Smooth muscle cell (in vitro differentiated cells): ENCODE measurements around the gene GAPVD1. TPM values are rescaled to one million over a fixed set of nuclear protein-coding genes. Genes with fewer than 3 reads are reported as not detected.

ENCODE experiments used
- DNase-seq: peaks from one replicate; lab custom pipeline; 2025; ENCODE audit not compliant: unreplicated experiment; lab: John Stamatoyannopoulos, UW
- H2AFZ ChIP-seq: fragments of 200-600 bp; sonication (generic); 2 replicates; pipeline ENCODE4 v1.6.0; 2016; ENCODE audit warnings: antibody characterized with exemption, low read depth, mild to moderate bottlenecking
- H3F3A ChIP-seq: fragments of 200-600 bp; sonication (generic); 2 replicates; pipeline ENCODE4 v1.6.0; 2017; ENCODE audit warnings: antibody characterized with exemption, low read depth
- H3K27ac ChIP-seq: fragments of 200-600 bp; sonication (generic); 2 replicates; pipeline ENCODE4 v1.5.1; 2016; ENCODE audit warnings: low read depth, mild to moderate bottlenecking
- H3K27me3 ChIP-seq: fragments of 200-600 bp; sonication (generic); 2 replicates; pipeline ENCODE4 v1.6.1; 2016; ENCODE audit warnings: low read depth, mild to moderate bottlenecking
- H3K36me3 ChIP-seq: fragments of 200-600 bp; sonication (generic); 2 replicates; pipeline ENCODE4 v1.5.1; 2016; ENCODE audit warnings: low read depth
- H3K4me1 ChIP-seq: fragments of 200-600 bp; sonication (generic); 2 replicates; pipeline ENCODE4 v1.5.1; 2016; ENCODE audit warnings: low read depth
- H3K4me2 ChIP-seq: fragments of 200-600 bp; sonication (generic); 2 replicates; pipeline ENCODE4 v1.6.0; 2016; ENCODE audit warnings: mild to moderate bottlenecking
- H3K4me3 ChIP-seq: fragments of 200-600 bp; sonication (generic); 2 replicates; pipeline ENCODE4 v1.5.1; 2016; ENCODE audit warnings: mild to moderate bottlenecking
- H3K79me2 ChIP-seq: fragments of 200-600 bp; sonication (generic); 2 replicates; pipeline ENCODE4 v1.6.0; 2016; ENCODE audit warnings: low read depth, mild to moderate bottlenecking
- H3K9ac ChIP-seq: fragments of 200-600 bp; sonication (generic); 2 replicates; pipeline ENCODE4 v1.6.0; 2016; ENCODE audit warnings: low read depth
- H3K9me3 ChIP-seq: fragments of 200-600 bp; sonication (generic); replicated peaks from 2 replicates; pipeline ENCODE4 v1.5.1; 2016; ENCODE audit warnings: low read depth
- H4K20me1 ChIP-seq: fragments of 200-600 bp; sonication (generic); 2 replicates; pipeline ENCODE4 v1.6.0; 2016; ENCODE audit warnings: low read depth
- WGBS: methylation state at CpG from one replicate; pipeline ENCODE4 v1.1.7; 2016; ENCODE audit warnings: low lambda C conversion rate; 5-methylcytosine and 5-hydroxymethylcytosine counted together
- polyA plus RNA-seq: library from polyadenylated mRNA; unstranded; fragments of >200 nt; fragmentation: Nextera tagmentation; extraction: Ambion mirVana; gene quantifications from 2 replicates; pipeline ENCODE4 v1.2.1, GENCODE V29; 2016
- total RNA-seq: library from RNA; depleted of rRNA; stranded (reverse); fragments of >200 nt; gene quantifications from 2 replicates; pipeline ENCODE4 v1.2.3, GENCODE V29; 2014
- TF ChIP-seq, protein P1 (sequence below): fragments of 200-600 bp; sonication (generic); IDR thresholded peaks from 2 replicates; pipeline ENCODE4 v1.5.1; 2017; ENCODE audit warnings: borderline replicate concordance, mild to moderate bottlenecking, antibody characterized with exemption; ENCODE audit not compliant: insufficient read depth, poor library complexity, severe bottlenecking

The GAPVD1 gene
- total and polyA plus RNA-seq, 2 experiments from 2014 or later = 22.3 to 56.4 TPM

- TF ChIP-seq, protein P1, sequence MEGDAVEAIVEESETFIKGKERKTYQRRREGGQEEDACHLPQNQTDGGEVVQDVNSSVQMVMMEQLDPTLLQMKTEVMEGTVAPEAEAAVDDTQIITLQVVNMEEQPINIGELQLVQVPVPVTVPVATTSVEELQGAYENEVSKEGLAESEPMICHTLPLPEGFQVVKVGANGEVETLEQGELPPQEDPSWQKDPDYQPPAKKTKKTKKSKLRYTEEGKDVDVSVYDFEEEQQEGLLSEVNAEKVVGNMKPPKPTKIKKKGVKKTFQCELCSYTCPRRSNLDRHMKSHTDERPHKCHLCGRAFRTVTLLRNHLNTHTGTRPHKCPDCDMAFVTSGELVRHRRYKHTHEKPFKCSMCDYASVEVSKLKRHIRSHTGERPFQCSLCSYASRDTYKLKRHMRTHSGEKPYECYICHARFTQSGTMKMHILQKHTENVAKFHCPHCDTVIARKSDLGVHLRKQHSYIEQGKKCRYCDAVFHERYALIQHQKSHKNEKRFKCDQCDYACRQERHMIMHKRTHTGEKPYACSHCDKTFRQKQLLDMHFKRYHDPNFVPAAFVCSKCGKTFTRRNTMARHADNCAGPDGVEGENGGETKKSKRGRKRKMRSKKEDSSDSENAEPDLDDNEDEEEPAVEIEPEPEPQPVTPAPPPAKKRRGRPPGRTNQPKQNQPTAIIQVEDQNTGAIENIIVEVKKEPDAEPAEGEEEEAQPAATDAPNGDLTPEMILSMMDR = no peak
- Histone ChIP-seq H4K20me1 (no peaks in the 10 kb centered on the region), H2AFZ (no peak overlapping the region), H3K27me3 (no peaks in the 10 kb centered on the region), H3K9me3 (no peaks in the 10 kb centered on the region), H3K27ac (no peak overlapping the region), H3K4me3 (no peak overlapping the region), H3K79me2 (no peaks in the 10 kb centered on the region), H3K4me1 (peaks cover 20% of the 10 kb centered on the region), H3K4me2 (no peak overlapping the region), H3K36me3 (peaks cover 8% of the 10 kb centered on the region), H3K9ac (no peak overlapping the region), H3F3A (no peaks in the 10 kb centered on the region)
- 94% methylated on average over 4 of the region's 4 CpGs for WGBS
- DNase-seq = no peak
Measured at GRCh38 chr9:125341566-125341965, 79.9 kb downstream of the GAPVD1 start.

- Histone ChIP-seq H3K27me3 (no peaks in the 10 kb centered on the region), H3F3A (no peaks in the 10 kb centered on the region), H3K4me1 (peaks cover 20% of the 10 kb centered on the region), H2AFZ (no peak overlapping the region), H3K27ac (no peak overlapping the region), H3K36me3 (peaks cover 11% of the 10 kb centered on the region), H3K79me2 (no peaks in the 10 kb centered on the region), H3K4me2 (no peak overlapping the region), H3K4me3 (no peak overlapping the region), H4K20me1 (no peaks in the 10 kb centered on the region), H3K9me3 (no peaks in the 10 kb centered on the region), H3K9ac (no peak overlapping the region)
- TF ChIP-seq, protein P1 = no peak
- DNase-seq = no peak
- WGBS = 87% methylated on average over 3 of the region's 3 CpGs
Measured at GRCh38 chr9:125343518-125344275, 82.1 kb downstream of the GAPVD1 start.

GRCh38 chr9:125346080-125346732, 84.6 kb downstream of the GAPVD1 start:
- no peaks in the 10 kb centered on the region for H3K27me3 ChIP-seq
- no peak overlapping the region for H3K27ac ChIP-seq
- H2AFZ ChIP-seq = no peak overlapping the region
- no peak overlapping the region for H3K4me2 ChIP-seq
- no peaks in the 10 kb centered on the region for H3K79me2 ChIP-seq
- H3F3A ChIP-seq = no peaks in the 10 kb centered on the region
- H3K36me3 ChIP-seq = peaks cover 28% of the 10 kb centered on the region
- H3K9me3 ChIP-seq = no peaks in the 10 kb centered on the region
- no peak overlapping the region for H3K9ac ChIP-seq
- no peaks in the 10 kb centered on the region for H4K20me1 ChIP-seq
- no peak for DNase-seq
- TF ChIP-seq, protein P1 = no peak
- 84% methylated on average over 3 of the region's 3 CpGs for WGBS
- no peak overlapping the region for H3K4me3 ChIP-seq
- H3K4me1 ChIP-seq = peaks cover 20% of the 10 kb centered on the region
